Spleen (tissue), 11 donors: ENCODE data around the gene RARRES2. TPM values are rescaled to one million over a fixed set of nuclear protein-coding genes. Genes with fewer than 3 reads are reported as not detected.

Experiments used
- DNase-seq: peaks from one replicate; pipeline ENCODE4 v3.0.0-alpha.2; 2020
- H3K27ac ChIP-seq, 8 donors: fragments of 200-600 bp; sonication (generic) in 7 of 8; 1 replicate in 4 of 8; 2 replicates in 4 of 8; pipeline versions ENCODE4 v1.5.0 to v1.8.0; 2016 to 2021; ENCODE audit warnings: inconsistent platforms in 4 of 8, mild to moderate bottlenecking in 4 of 8, moderate library complexity in 1 of 8
- H3K27me3 ChIP-seq, 7 donors: fragments of 200-600 bp; sonication (generic) in 6 of 7; replicated peaks in 1 of 7; 1 replicate in 4 of 7; 2 replicates in 3 of 7; pipeline versions ENCODE4 v1.5.0 to v1.8.0; 2016 to 2021; ENCODE audit warnings: inconsistent platforms in 3 of 7, mild to moderate bottlenecking in 1 of 7
- H3K36me3 ChIP-seq, 6 donors: fragments of 200-600 bp; sonication (generic) in 5 of 6; 1 replicate in 4 of 6; 2 replicates in 2 of 6; pipeline versions ENCODE4 v1.5.0 to v1.8.0; 2016 to 2021; ENCODE audit warnings: inconsistent platforms in 2 of 6
- H3K4me1 ChIP-seq, 6 donors: fragments of 200-600 bp; sonication (generic) in 5 of 6; 1 replicate in 3 of 6; 2 replicates in 3 of 6; pipeline versions ENCODE4 v1.5.0 to v1.8.0; 2016 to 2021; ENCODE audit warnings: inconsistent platforms in 3 of 6
- H3K4me3 ChIP-seq, 8 donors: fragments of 200-600 bp; sonication (generic) in 7 of 8; 1 replicate in 4 of 8; 2 replicates in 4 of 8; pipeline versions ENCODE4 v1.5.0 to v1.8.0; 2016 to 2021; ENCODE audit warnings: inconsistent platforms in 4 of 8, mild to moderate bottlenecking in 4 of 8, moderate library complexity in 2 of 8
- H3K9me3 ChIP-seq, 8 donors: fragments of 200-600 bp; sonication (generic) in 7 of 8; 1 replicate in 4 of 8; 2 replicates in 4 of 8; pipeline versions ENCODE4 v1.5.0 to v1.8.0; 2016 to 2021; ENCODE audit warnings: inconsistent platforms in 4 of 8
- POLR2A ChIP-seq, 3 donors: fragments of 450-650 bp; IDR thresholded peaks; one replicate each; pipeline ENCODE4 v1.5.1; 2017; ENCODE audit warnings: antibody characterized with exemption in 3 of 3, mild to moderate bottlenecking in 1 of 3
- POLR2AphosphoS5 ChIP-seq, 3 donors: sonication (generic); formaldehyde crosslinking; IDR thresholded peaks; one replicate each; pipeline ENCODE4 v1.5.1; 2017; ENCODE audit warnings: antibody characterized with exemption in 3 of 3
- WGBS, 5 donors: extraction: QIAGEN DNeasy Blood & Tissue Kit in 3 of 5; methylation state at CpG; one replicate each; pipeline versions ENCODE4 v1.1.5 to v1.1.7; 2013 to 2018; 5-methylcytosine and 5-hydroxymethylcytosine counted together
- intact Hi-C: fragments of 100-400 bp; cut with DNase I; formaldehyde crosslinking; loops from one replicate; pipeline ENCODE4 v1.15.0; 2023; ENCODE audit warnings: low total_unique reads
- polyA plus RNA-seq, 3 donors: library from polyadenylated mRNA; stranded (reverse); fragments of 200-250 nt; gene quantifications; one replicate each; pipeline ENCODE4 v1.2.1, GENCODE V29; 2013
- total RNA-seq, 7 donors: library from RNA; depleted of rRNA in 3 of 7; stranded (reverse); fragments of >200 nt in 3 of 7; fragmentation: NEBNext Ultra II Directional in 4 of 7; extraction: Animal tissue kit (Norgen Biotek cat#: 25700) in 4 of 7; gene quantifications; one replicate each; pipeline versions ENCODE4 v1.1.0 to v1.2.1, GENCODE V29; 2016 to 2021
- TF ChIP-seq, protein P1 (sequence below), 11 experiments: fragments of 200-600 bp in 7 of 11; fragments of 450-650 bp in 4 of 11; sonication (generic) in 4 of 11; IDR thresholded peaks in 8 of 11; conservative IDR thresholded peaks in 3 of 11; 1 replicate in 7 of 11; 2 replicates in 4 of 11; pipeline versions ENCODE4 v1.4.0 to v1.8.0; 2016 to 2021; ENCODE audit warnings: antibody characterized with exemption in 11 of 11, inconsistent platforms in 4 of 11, mild to moderate bottlenecking in 1 of 11
- donor health status: healthy with polysubstance abuse.
- donor health status: DM: no; HTN: no; CAD: no; lungs with moderate emphysema.
- donor health status: DM: no; HTN: no; CAD: no.
- donor health status: Bipolar disorder and iron deficiency.
- donor health status: healthy.
- donor health status: DM: no; HTN: no; CAD: no.
- donor health status: DM: yes; HTN: yes; CAD: no.

The RARRES2 gene
- total and polyA plus RNA-seq, 10 donors, result 39.7 to 292 (median 105) TPM

DNA sequence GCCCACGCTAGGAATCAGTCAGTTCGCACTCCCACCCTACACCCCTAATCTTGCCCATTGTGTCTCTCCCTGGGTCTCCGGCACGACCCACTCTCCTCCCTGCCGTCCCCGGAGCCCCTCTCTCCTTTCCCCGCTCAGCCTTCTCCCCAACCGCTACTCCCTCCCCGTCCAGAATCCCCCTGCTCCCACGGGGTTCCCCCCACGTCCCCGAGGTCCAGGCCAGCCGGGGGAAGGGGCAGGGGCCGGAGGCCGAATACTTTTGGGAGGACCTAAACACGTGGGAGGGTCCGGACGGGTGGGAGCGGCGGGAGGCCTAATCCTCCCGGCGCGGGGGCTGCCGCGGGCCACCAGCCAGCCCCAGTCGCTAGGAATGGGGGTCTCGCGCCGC lies 560 bp downstream of the RARRES2 start:
- intact Hi-C loops, result no loop called here
- H3K27ac ChIP-seq, result peak overlapping the region; percentile 35 to 82 (median 76)
- peaks cover 0 to 19% (median 11%) of the 10 kb centered on the region in 8 donors for H3K9me3 ChIP-seq
- H3K36me3 ChIP-seq, result peaks cover 0 to 23% (median 13%) of the 10 kb centered on the region in 6 donors
- TF ChIP-seq POLR2A (IDR thresholded peaks at IDR 0.05) (no peak), POLR2AphosphoS5 (IDR thresholded peaks at IDR 0.05) (no peak)
- TF ChIP-seq, protein P1, sequence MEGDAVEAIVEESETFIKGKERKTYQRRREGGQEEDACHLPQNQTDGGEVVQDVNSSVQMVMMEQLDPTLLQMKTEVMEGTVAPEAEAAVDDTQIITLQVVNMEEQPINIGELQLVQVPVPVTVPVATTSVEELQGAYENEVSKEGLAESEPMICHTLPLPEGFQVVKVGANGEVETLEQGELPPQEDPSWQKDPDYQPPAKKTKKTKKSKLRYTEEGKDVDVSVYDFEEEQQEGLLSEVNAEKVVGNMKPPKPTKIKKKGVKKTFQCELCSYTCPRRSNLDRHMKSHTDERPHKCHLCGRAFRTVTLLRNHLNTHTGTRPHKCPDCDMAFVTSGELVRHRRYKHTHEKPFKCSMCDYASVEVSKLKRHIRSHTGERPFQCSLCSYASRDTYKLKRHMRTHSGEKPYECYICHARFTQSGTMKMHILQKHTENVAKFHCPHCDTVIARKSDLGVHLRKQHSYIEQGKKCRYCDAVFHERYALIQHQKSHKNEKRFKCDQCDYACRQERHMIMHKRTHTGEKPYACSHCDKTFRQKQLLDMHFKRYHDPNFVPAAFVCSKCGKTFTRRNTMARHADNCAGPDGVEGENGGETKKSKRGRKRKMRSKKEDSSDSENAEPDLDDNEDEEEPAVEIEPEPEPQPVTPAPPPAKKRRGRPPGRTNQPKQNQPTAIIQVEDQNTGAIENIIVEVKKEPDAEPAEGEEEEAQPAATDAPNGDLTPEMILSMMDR (IDR thresholded peaks at IDR 0.05 in 8 of 11, conservative IDR thresholded peaks at IDR 0.05 in 3 of 11), result no peak
- H3K4me3 ChIP-seq, result peak overlapping the region in 7 of 8 donors; percentile 16 to 62 (median 35)
- H3K4me1 ChIP-seq, result peaks cover 0 to 43% (median 27%) of the 10 kb centered on the region in 6 donors
- 5 to 24% (median 16%) methylated on average over 29 of the region's 29 CpGs for WGBS, 5 donors
- H3K27me3 ChIP-seq, result peaks cover 0 to 32% (median 18%) of the 10 kb centered on the region in 7 donors
- DNase-seq, result no peak

DNA sequence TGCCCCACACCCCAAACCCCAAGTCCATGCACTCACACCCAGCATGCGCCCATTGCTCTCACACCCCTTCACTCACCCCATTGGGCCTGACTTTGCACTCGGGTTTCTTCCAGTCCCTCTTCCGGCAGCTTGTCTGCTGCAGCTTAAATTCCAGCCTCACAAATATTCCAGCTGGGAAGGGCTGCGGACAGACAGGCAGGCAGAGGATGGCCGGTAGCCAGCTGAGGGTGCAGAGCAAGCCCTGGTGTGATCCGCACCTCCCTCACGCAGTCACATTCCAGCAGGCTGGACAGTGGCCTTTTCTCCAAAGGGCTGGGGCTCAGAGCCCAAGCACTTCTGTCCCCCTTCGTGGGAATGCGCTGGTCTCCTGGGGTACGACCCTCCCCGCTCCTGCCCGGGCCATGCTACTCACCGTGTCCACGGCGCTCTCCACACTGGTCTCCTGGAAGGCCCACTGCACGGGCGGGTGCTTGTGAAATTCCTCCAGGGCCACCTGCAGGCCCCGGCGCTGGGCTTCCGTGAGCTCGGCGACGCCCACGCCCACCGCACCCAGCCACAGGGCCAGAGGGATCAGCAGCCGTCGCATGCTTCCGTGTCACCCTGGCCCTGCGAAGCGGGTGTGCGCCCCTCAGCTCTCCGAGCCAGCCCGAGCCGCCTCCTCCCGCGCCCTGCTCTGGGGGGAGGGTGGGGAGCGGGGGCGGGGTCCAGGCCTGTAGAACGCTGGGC lies 1.2 kb downstream of the RARRES2 start:
- Histone ChIP-seq H3K27ac (peak overlapping the region; percentile 1 to 82 (median 76)), H3K27me3 (peaks cover 0 to 32% (median 18%) of the 10 kb centered on the region in 7 donors), H3K4me3 (peak overlapping the region in 6 of 8 donors; percentile 16 to 62 (median 38)), H3K9me3 (peaks cover 0 to 19% (median 11%) of the 10 kb centered on the region in 8 donors), H3K36me3 (peaks cover 0 to 23% (median 13%) of the 10 kb centered on the region in 6 donors), H3K4me1 (peaks cover 0 to 49% (median 27%) of the 10 kb centered on the region in 6 donors)
- WGBS, 5 donors, result 31 to 81% (median 34%) methylated on average over 10 to 39 of the region's 39 CpGs
- no peak for DNase-seq
- TF ChIP-seq, protein P1 (IDR thresholded peaks at IDR 0.05 in 8 of 11, conservative IDR thresholded peaks at IDR 0.05 in 3 of 11), result no peak
- TF ChIP-seq POLR2AphosphoS5 (IDR thresholded peaks at IDR 0.05), result peak; percentile 26 to 65 (median 63)
- intact Hi-C loops, result no loop called here

DNA sequence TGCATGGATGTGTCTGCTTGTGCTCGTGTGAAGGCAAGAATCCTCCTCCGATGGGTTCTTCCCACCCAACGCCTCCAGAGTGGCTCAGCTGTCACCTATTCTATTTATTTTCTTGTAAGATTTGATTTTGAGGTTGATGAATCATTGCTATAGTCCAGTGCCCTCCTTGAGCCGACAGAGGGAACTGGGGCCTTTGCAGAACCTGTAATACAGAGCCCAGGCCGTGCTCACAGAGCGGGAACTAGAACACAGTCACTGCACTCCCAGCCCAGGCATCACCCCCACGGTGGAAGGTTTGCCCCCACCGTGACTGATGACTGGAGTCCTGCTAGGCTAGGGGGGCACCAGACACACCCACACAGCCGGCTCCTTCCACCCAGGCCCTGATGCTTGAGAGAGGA lies 2.0 kb downstream of the RARRES2 start:
- H3K36me3 ChIP-seq, result peaks cover 0 to 23% (median 13%) of the 10 kb centered on the region in 6 donors
- peaks cover 0 to 32% (median 18%) of the 10 kb centered on the region in 7 donors for H3K27me3 ChIP-seq
- WGBS, 5 donors, result 44 to 54% (median 47%) methylated on average over 6 to 9 of the region's 9 CpGs
- peaks cover 0 to 11% (median 7%) of the 10 kb centered on the region in 8 donors for H3K9me3 ChIP-seq
- intact Hi-C loops, result no loop called here
- H3K4me3 ChIP-seq, result peak overlapping the region in 5 of 8 donors; percentile 16 to 62 (median 40)
- TF ChIP-seq POLR2AphosphoS5 (IDR thresholded peaks at IDR 0.05) (no peak), POLR2A (IDR thresholded peaks at IDR 0.05) (no peak)
- TF ChIP-seq, protein P1 (IDR thresholded peaks at IDR 0.05 in 8 of 11, conservative IDR thresholded peaks at IDR 0.05 in 3 of 11), result no peak
- H3K27ac ChIP-seq, result peak overlapping the region in 4 of 8 donors; percentile 1 to 82 (median 41)
- peaks cover 0 to 53% (median 27%) of the 10 kb centered on the region in 6 donors for H3K4me1 ChIP-seq
- no peak for DNase-seq
